GM19452 (cell line): ENCODE measurements around the gene GOLGA3.
"Not testable (repeated sequence)": the region's sequence is repeated elsewhere in the genome, so short reads cannot be mapped to it uniquely, and the experiment has no call there.

Experiments
- ATAC-seq: cut with Tn5 transposase; IDR thresholded peaks from one replicate; pipeline ENCODE4 v1.9.1; 2021; ENCODE audit not compliant: unreplicated experiment

Gene GOLGA3

GRCh38 chr12:132781938-132782337 is 46.7 kb downstream of the GOLGA3 start:
- ATAC-seq = no peak

GRCh38 chr12:132779781-132780353 is 48.8 kb downstream of the GOLGA3 start:
- no peak for ATAC-seq

GRCh38 chr12:132777614-132778013 is 51.1 kb downstream of the GOLGA3 start:
- ATAC-seq = no peak

GRCh38 chr12:132776816-132777568 is 51.7 kb downstream of the GOLGA3 start:
- no peak for ATAC-seq

- not testable (repeated sequence) for ATAC-seq
Measured at GRCh38 chr12:132776230-132776625, 52.4 kb downstream of the GOLGA3 start.

- ATAC-seq = no peak
Measured at GRCh38 chr12:132775502-132776229, 53.0 kb downstream of the GOLGA3 start.

- no peak for ATAC-seq
Measured at GRCh38 chr12:132774646-132775275, 53.9 kb downstream of the GOLGA3 start.

- no peak for ATAC-seq
Measured at GRCh38 chr12:132774159-132774558, 54.5 kb downstream of the GOLGA3 start.

- ATAC-seq = no peak
Measured at GRCh38 chr12:132773077-132773955, 55.4 kb downstream of the GOLGA3 start.

- ATAC-seq = peak; percentile 50
Measured at GRCh38 chr12:132772606-132773005, 56.1 kb downstream of the GOLGA3 start.

- peak; percentile 47 for ATAC-seq
Measured at GRCh38 chr12:132771126-132771838, 57.4 kb downstream of the GOLGA3 start.

GRCh38 chr12:132766380-132767085 is 62.1 kb downstream of the GOLGA3 start:
- ATAC-seq = no peak

- no peak for ATAC-seq
Measured at GRCh38 chr12:132765361-132765760, 63.3 kb downstream of the GOLGA3 start.

- ATAC-seq = no peak
Measured at GRCh38 chr12:132764231-132764630, 64.4 kb downstream of the GOLGA3 start.

- peak; percentile 69 for ATAC-seq
Measured at GRCh38 chr12:132761921-132762583, 66.6 kb downstream of the GOLGA3 start.

GRCh38 chr12:132761032-132761920 is 67.4 kb downstream of the GOLGA3 start, which contains the start of gene ANKLE2:
ANKLE2 (minus strand) TSS chr12:132761832; CDS start chr12:132761798, 34 bp downstream.
- ATAC-seq = peak; percentile 45

- ATAC-seq = no peak
Measured at GRCh38 chr12:132759359-132759758, 69.3 kb downstream of the GOLGA3 start.

GRCh38 chr12:132758825-132759224 is 69.8 kb downstream of the GOLGA3 start:
- ATAC-seq = not testable (repeated sequence)
